DND-41 (cell line): ENCODE measurements around the gene UFM1.

Source experiments
- ATAC-seq: fragments of 200-7000 bp; cut with Tn5 transposase; 3 replicates; pipeline ENCODE4 v1.9.1; 2021; ENCODE audit warnings: low read depth; ENCODE audit not compliant: insufficient read depth
- DNase-seq: peaks from one replicate; pipeline ENCODE4 v3.0.0-alpha.2; 2020
- H2AFZ ChIP-seq: 2 replicates; pipeline ENCODE4 v1.6.0; 2012; ENCODE audit warnings: low read depth, low read length
- H3K27ac ChIP-seq: 2 replicates; pipeline ENCODE4 v1.5.1; 2012; ENCODE audit warnings: low read length, inconsistent platforms
- H3K27me3 ChIP-seq: fragments of 200-600 bp; sonication (generic); 2 replicates; pipeline ENCODE4 v1.6.0; 2012; ENCODE audit warnings: low read length, mild to moderate bottlenecking, inconsistent platforms; ENCODE audit not compliant: insufficient read depth, poor library complexity
- H3K36me3 ChIP-seq: 2 replicates; pipeline ENCODE4 v1.5.1; 2012; ENCODE audit warnings: low read length, inconsistent platforms; ENCODE audit not compliant: insufficient read depth
- H3K4me1 ChIP-seq: 2 replicates; pipeline ENCODE4 v1.5.1; 2012; ENCODE audit warnings: mild to moderate bottlenecking, low read length; ENCODE audit not compliant: insufficient read depth
- H3K4me2 ChIP-seq: 2 replicates; pipeline ENCODE4 v1.6.0; 2012; ENCODE audit warnings: mild to moderate bottlenecking, moderate library complexity, low read length, inconsistent platforms; ENCODE audit not compliant: insufficient read depth
- H3K4me3 ChIP-seq, 2 experiments: fragments of 200-600 bp in 1 of 2; shearing (Covaris generic) in 1 of 2; 2 replicates each; pipeline ENCODE4 v1.5.1; 2012 to 2016; ENCODE audit warnings: inconsistent platforms in 2 of 2, low read length in 2 of 2, mild to moderate bottlenecking in 2 of 2, low read depth in 1 of 2, moderate library complexity in 1 of 2
- H3K79me2 ChIP-seq: 2 replicates; pipeline ENCODE4 v1.6.0; 2012; ENCODE audit warnings: low read length, inconsistent platforms; ENCODE audit not compliant: insufficient read depth
- H3K9ac ChIP-seq: 2 replicates; pipeline ENCODE4 v1.6.0; 2012; ENCODE audit warnings: low read depth, mild to moderate bottlenecking, inconsistent platforms, low read length, moderate library complexity
- H3K9me3 ChIP-seq: 2 replicates; pipeline ENCODE4 v1.5.1; 2012; ENCODE audit warnings: low read length, moderate library complexity, mild to moderate bottlenecking, inconsistent platforms; ENCODE audit not compliant: insufficient read depth, severe bottlenecking
- H4K20me1 ChIP-seq: 2 replicates; pipeline ENCODE4 v1.6.0; 2012; ENCODE audit warnings: low read length; ENCODE audit not compliant: insufficient read depth
- EZH2 ChIP-seq: IDR thresholded peaks from 3 replicates; pipeline ENCODE4 v1.6.1; 2012; ENCODE audit warnings: borderline replicate concordance, low read depth, mild to moderate bottlenecking, moderate library complexity, low read length, inconsistent platforms; ENCODE audit not compliant: severe bottlenecking
- TF ChIP-seq, protein P1 (sequence below): IDR thresholded peaks from 2 replicates; pipeline ENCODE4 v1.5.1; 2012; ENCODE audit warnings: borderline replicate concordance, low read length, moderate library complexity, mild to moderate bottlenecking; ENCODE audit not compliant: poor library complexity, severe bottlenecking; ENCODE audit errors: extremely low read depth

The UFM1 gene

DNA sequence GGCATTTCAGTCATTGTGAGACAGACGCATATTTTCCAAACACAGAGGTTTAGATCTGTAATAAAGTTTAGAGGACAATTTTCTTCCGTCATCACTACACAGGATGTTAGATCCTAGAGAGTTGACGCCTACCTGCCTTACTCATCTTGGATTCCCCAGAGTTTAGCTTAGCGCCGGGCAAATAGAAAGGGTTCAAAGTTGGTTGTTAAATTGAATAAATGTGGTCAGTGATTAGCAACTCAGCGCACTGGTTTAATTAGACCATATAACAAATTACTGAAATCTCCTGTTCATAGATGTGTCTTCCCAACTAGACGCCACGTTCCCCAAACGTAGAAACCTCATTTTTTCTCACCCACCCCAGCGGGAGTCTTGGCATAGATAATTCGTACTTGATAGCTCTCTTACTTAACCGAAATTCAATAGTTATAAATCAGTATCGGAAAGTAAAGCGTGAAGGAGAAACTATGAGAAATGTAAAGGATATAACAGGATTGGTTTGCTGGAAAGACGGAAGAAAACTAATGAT is 726 bp upstream of the UFM1 start:
- DNase-seq: no peak
- Histone ChIP-seq H3K36me3 (peaks cover 26% of the 10 kb centered on the region), H3K27ac (peak overlapping the region; percentile 85)

DNA sequence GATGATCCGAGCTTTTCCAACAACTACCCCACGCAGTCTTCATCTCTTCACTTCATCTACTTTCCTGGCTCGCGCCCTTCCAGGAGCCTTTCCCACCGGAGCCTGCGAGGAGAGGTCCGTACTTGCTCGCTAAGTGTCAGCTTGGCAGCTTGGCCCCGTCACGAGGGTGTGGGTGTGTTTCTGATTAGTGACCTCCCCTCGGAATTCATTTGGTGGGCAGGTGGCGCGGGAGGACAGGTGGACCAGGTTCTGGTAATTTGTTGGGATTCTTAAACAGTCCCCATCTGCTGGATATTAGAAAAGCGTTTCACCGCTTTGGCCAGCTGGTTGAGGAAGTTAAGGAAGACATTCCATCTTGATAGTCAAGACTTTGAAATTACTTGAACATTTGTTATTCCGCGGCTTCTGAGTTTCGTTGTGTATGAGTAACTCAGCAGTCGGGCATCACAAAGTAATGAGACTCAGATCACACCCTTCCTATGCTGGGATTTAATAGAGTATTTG is 515 bp downstream of the UFM1 start:
- Histone ChIP-seq H2AFZ (peak overlapping the region; percentile 96), H3K36me3 (peaks cover 36% of the 10 kb centered on the region), H3K9ac (peak overlapping the region; percentile 77), H3K27ac (peak overlapping the region; percentile 85), H3K79me2 (peaks cover 28% of the 10 kb centered on the region), H4K20me1 (peaks cover 4% of the 10 kb centered on the region; the same call in 1 of the 2 replicates), H3K4me2 (peak overlapping the region; percentile 89), H3K27me3 (no peaks in the 10 kb centered on the region), H3K9me3 (no peaks in the 10 kb centered on the region), H3K4me3 (peak overlapping the region; percentile 80 to 92), H3K4me1 (peaks cover 34% of the 10 kb centered on the region)
- DNase-seq (peak; percentile 46), ATAC-seq (peak; percentile 34)
- no peak for TF ChIP-seq EZH2

More for the DNA sequence above, 726 bp upstream of the UFM1 start:
- ATAC-seq: 0 out of 3 replicates have a peak, but pooled peaks have one; percentile 0
- TF ChIP-seq, protein P1, sequence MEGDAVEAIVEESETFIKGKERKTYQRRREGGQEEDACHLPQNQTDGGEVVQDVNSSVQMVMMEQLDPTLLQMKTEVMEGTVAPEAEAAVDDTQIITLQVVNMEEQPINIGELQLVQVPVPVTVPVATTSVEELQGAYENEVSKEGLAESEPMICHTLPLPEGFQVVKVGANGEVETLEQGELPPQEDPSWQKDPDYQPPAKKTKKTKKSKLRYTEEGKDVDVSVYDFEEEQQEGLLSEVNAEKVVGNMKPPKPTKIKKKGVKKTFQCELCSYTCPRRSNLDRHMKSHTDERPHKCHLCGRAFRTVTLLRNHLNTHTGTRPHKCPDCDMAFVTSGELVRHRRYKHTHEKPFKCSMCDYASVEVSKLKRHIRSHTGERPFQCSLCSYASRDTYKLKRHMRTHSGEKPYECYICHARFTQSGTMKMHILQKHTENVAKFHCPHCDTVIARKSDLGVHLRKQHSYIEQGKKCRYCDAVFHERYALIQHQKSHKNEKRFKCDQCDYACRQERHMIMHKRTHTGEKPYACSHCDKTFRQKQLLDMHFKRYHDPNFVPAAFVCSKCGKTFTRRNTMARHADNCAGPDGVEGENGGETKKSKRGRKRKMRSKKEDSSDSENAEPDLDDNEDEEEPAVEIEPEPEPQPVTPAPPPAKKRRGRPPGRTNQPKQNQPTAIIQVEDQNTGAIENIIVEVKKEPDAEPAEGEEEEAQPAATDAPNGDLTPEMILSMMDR: no peak
- no peak for TF ChIP-seq EZH2
- Histone ChIP-seq H3K4me3 (peak overlapping the region; percentile 80 to 92), H3K4me2 (peak overlapping the region; percentile 89), H4K20me1 (peaks cover 4% of the 10 kb centered on the region; the same call in 1 of the 2 replicates), H3K9me3 (no peaks in the 10 kb centered on the region), H3K9ac (peak overlapping the region; percentile 77), H3K27me3 (no peaks in the 10 kb centered on the region), H2AFZ (peak overlapping the region; percentile 96), H3K4me1 (peaks cover 34% of the 10 kb centered on the region), H3K79me2 (peaks cover 28% of the 10 kb centered on the region)

DNA sequence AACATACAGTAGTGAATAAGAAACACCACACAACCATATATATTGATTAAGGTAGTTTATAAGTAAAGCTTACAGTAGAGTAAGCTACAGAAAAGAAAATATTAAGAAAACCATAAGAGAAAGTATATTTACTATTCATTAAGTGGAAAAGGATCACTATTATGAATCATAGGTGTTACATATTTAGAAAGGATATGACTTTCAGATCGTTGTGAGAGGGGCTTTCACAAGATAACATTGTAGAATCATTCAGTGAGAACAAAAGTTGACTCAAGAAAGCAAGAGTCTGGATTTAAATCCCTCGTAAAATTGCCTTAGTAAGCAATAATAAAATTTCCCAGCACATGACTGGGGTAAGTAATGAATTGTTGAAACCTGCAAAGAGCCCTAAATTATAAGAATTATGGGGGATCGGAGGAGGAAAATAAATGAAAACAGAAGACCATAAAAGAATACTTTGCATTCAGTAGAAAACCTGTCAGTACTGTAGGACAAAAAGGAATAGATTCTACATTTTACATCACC is 6.0 kb downstream of the UFM1 start:
- no peak overlapping the region for H3K4me2 ChIP-seq
- H3K27ac ChIP-seq: no peak overlapping the region
- TF ChIP-seq EZH2: no peak
- TF ChIP-seq, protein P1: no peak
- H3K36me3 ChIP-seq: peaks cover 68% of the 10 kb centered on the region
- H3K27me3 ChIP-seq: no peaks in the 10 kb centered on the region
- no peak overlapping the region for H3K4me3 ChIP-seq
- peaks cover 22% of the 10 kb centered on the region for H3K4me1 ChIP-seq
- H3K9me3 ChIP-seq: no peaks in the 10 kb centered on the region
- H2AFZ ChIP-seq: no peak overlapping the region
- peaks cover 18% of the 10 kb centered on the region for H3K79me2 ChIP-seq
- no peak for DNase-seq
- H3K9ac ChIP-seq: no peak overlapping the region
- H4K20me1 ChIP-seq: peaks cover 4% of the 10 kb centered on the region; the same call in 1 of the 2 replicates
- no peak for ATAC-seq

DNA sequence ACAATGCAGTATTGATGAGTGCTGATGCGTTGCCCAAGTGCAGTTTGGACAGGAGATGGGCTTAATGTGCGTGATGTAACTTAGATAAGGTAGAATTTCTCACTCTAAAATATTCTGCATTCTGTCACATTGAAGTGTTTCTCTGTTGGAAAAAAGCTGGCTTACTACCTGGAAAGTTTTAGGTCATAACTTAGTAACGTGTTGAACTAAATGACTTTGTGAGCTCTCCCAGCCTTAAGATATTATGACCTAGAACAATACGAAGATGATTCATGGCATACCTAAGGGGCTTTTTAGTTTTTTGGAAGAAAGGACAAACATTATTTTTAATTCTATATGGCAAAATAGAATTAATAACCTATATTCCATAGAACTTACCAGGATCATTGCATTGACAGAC is 9.0 kb downstream of the UFM1 start:
- H3K4me3 ChIP-seq: no peak overlapping the region
- no peaks in the 10 kb centered on the region for H3K27me3 ChIP-seq
- H3K79me2 ChIP-seq: 0 out of 2 replicates have a peak, but pooled peaks cover 1% of the 10 kb centered on the region
- no peaks in the 10 kb centered on the region for H3K9me3 ChIP-seq
- no peak overlapping the region for H2AFZ ChIP-seq
- ATAC-seq (no peak), DNase-seq (no peak)
- H4K20me1 ChIP-seq: no peaks in the 10 kb centered on the region
- H3K4me1 ChIP-seq: no peaks in the 10 kb centered on the region
- H3K4me2 ChIP-seq: no peak overlapping the region
- peaks cover 69% of the 10 kb centered on the region for H3K36me3 ChIP-seq
- TF ChIP-seq EZH2: no peak
- TF ChIP-seq, protein P1: no peak
- no peak overlapping the region for H3K9ac ChIP-seq
- H3K27ac ChIP-seq: no peak overlapping the region
